WI38 (cell line): Measurements from ENCODE around the gene TMCC1.
"Not testable (repeated sequence)": the region's sequence is repeated elsewhere in the genome, so short reads cannot be mapped to it uniquely, and the experiment has no call there.

Experiments used
- H3K4me3 ChIP-seq: 2 replicates; pipeline ENCODE4 v1.5.1; 2011; ENCODE audit warnings: low read depth, mild to moderate bottlenecking, control low read depth, low read length
- CTCF ChIP-seq: IDR thresholded peaks from 2 replicates; pipeline ENCODE4 v1.5.1; 2012; ENCODE audit warnings: low read depth, mild to moderate bottlenecking, control low read depth, low read length

TMCC1 gene

GRCh38 chr3:129613367-129613740 lies 280.2 kb downstream of the TMCC1 start:
- TF ChIP-seq CTCF: no peak

GRCh38 chr3:129612534-129613366 lies 280.8 kb downstream of the TMCC1 start:
- TF ChIP-seq CTCF: no peak
- H3K4me3 ChIP-seq: no peak overlapping the region

More at GRCh38 chr3:129613367-129613740, 280.2 kb downstream of the TMCC1 start:
- H3K4me3 ChIP-seq: no peak overlapping the region

GRCh38 chr3:129611812-129612533 lies 281.5 kb downstream of the TMCC1 start:
- TF ChIP-seq CTCF: no peak
- no peak overlapping the region for H3K4me3 ChIP-seq

GRCh38 chr3:129611446-129611800 lies 282.1 kb downstream of the TMCC1 start:
- no peak overlapping the region for H3K4me3 ChIP-seq
- TF ChIP-seq CTCF: no peak

GRCh38 chr3:129610794-129611445 lies 282.6 kb downstream of the TMCC1 start:
- H3K4me3 ChIP-seq: not testable (repeated sequence)

- no peak for TF ChIP-seq CTCF
- H3K4me3 ChIP-seq: no peak overlapping the region
Observed at GRCh38 chr3:129610276-129610675, 283.2 kb downstream of the TMCC1 start.

GRCh38 chr3:129609591-129610182 lies 283.8 kb downstream of the TMCC1 start:
- TF ChIP-seq CTCF: no peak
- no peak overlapping the region for H3K4me3 ChIP-seq
